ENCODE data around the gene ARMC9.

ARMC9 gene

GRCh38 chr2:231245249-231246094, 47.0 kb downstream of the ARMC9 start (continued):
- TF ChIP-seq ZSCAN4 (tag by site-specific recombination; IDR thresholded peaks at IDR 0.05): no peak
- no peak for TF ChIP-seq ZNF621 (tag by site-specific recombination; IDR thresholded peaks at IDR 0.05)
- TF ChIP-seq, protein P1, sequence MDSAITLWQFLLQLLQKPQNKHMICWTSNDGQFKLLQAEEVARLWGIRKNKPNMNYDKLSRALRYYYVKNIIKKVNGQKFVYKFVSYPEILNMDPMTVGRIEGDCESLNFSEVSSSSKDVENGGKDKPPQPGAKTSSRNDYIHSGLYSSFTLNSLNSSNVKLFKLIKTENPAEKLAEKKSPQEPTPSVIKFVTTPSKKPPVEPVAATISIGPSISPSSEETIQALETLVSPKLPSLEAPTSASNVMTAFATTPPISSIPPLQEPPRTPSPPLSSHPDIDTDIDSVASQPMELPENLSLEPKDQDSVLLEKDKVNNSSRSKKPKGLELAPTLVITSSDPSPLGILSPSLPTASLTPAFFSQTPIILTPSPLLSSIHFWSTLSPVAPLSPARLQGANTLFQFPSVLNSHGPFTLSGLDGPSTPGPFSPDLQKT (IDR thresholded peaks at IDR 0.05; ENCODE audit: borderline replicate concordance, low read depth, low read length): no peak
- peak; percentile 92 for TF ChIP-seq SCRT2 (tag by site-specific recombination; IDR thresholded peaks at IDR 0.05)
- TF ChIP-seq ZNF571 (tag by site-specific recombination; IDR thresholded peaks at IDR 0.05): no peak
- TF ChIP-seq HIC1 (tag by site-specific recombination; IDR thresholded peaks at IDR 0.05): no peak
- TF ChIP-seq ZIC2 (tag by site-specific recombination; IDR thresholded peaks at IDR 0.05): no peak
- TF ChIP-seq ZBTB1 (tag by site-specific recombination; IDR thresholded peaks at IDR 0.05): no peak
- no peak for TF ChIP-seq ZNF548 (tag by site-specific recombination; IDR thresholded peaks at IDR 0.05)
- TF ChIP-seq ZNF701 (tag by site-specific recombination; IDR thresholded peaks at IDR 0.05): no peak
- no peak for TF ChIP-seq ZNF626 (tag by site-specific recombination; IDR thresholded peaks at IDR 0.05)
- TF ChIP-seq PRDM4 (tag by site-specific recombination; IDR thresholded peaks at IDR 0.05): no peak
- TF ChIP-seq ZBTB44 (tag by site-specific recombination; IDR thresholded peaks at IDR 0.05): no peak
- peak; percentile 86 for TF ChIP-seq SCRT1 (tag by site-specific recombination; IDR thresholded peaks at IDR 0.05; ENCODE audit: borderline replicate concordance)
- TF ChIP-seq, protein P2, sequence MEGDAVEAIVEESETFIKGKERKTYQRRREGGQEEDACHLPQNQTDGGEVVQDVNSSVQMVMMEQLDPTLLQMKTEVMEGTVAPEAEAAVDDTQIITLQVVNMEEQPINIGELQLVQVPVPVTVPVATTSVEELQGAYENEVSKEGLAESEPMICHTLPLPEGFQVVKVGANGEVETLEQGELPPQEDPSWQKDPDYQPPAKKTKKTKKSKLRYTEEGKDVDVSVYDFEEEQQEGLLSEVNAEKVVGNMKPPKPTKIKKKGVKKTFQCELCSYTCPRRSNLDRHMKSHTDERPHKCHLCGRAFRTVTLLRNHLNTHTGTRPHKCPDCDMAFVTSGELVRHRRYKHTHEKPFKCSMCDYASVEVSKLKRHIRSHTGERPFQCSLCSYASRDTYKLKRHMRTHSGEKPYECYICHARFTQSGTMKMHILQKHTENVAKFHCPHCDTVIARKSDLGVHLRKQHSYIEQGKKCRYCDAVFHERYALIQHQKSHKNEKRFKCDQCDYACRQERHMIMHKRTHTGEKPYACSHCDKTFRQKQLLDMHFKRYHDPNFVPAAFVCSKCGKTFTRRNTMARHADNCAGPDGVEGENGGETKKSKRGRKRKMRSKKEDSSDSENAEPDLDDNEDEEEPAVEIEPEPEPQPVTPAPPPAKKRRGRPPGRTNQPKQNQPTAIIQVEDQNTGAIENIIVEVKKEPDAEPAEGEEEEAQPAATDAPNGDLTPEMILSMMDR (tag by site-specific recombination; IDR thresholded peaks at IDR 0.05): peak; percentile 68
- no peak for TF ChIP-seq SP3 (tag by site-specific recombination; IDR thresholded peaks at IDR 0.05)
- no peak for TF ChIP-seq KLF9 (tag by site-specific recombination; IDR thresholded peaks at IDR 0.05; ENCODE audit: low read depth)
- no peak for TF ChIP-seq ZNF239 (tag by site-specific recombination; IDR thresholded peaks at IDR 0.05)
- TF ChIP-seq ZNF623 (tag by site-specific recombination; IDR thresholded peaks at IDR 0.05): no peak
- no peak for TF ChIP-seq GLIS1 (tag by site-specific recombination; IDR thresholded peaks at IDR 0.05)
- TF ChIP-seq ZNF2 (tag by site-specific recombination; IDR thresholded peaks at IDR 0.05): no peak
- TF ChIP-seq ZNF48 (tag by site-specific recombination; IDR thresholded peaks at IDR 0.05): no peak
- TF ChIP-seq ZNF341 (tag by site-specific recombination; IDR thresholded peaks at IDR 0.05; ENCODE audit: low read depth): peak; percentile 74
- TF ChIP-seq ZNF777 (tag by site-specific recombination; IDR thresholded peaks at IDR 0.05; ENCODE audit: borderline replicate concordance): no peak
- TF ChIP-seq TCF7L2 (IDR thresholded peaks at IDR 0.05; ENCODE audit: borderline replicate concordance, low read depth, low read length): no peak
- TF ChIP-seq ZNF629 (tag by site-specific recombination; IDR thresholded peaks at IDR 0.05): no peak
- no peak for TF ChIP-seq OVOL3 (tag by site-specific recombination; IDR thresholded peaks at IDR 0.05)
- no peak for TF ChIP-seq ZFP69B (tag by site-specific recombination; IDR thresholded peaks at IDR 0.05)
- TF ChIP-seq ZNF157 (tag by site-specific recombination; IDR thresholded peaks at IDR 0.05): no peak
